ENCODE results near the gene ITGB3. TPM values are rescaled to one million over a fixed set of nuclear protein-coding genes. Genes with fewer than 3 reads are reported as not detected.

The ITGB3 gene
- total and polyA plus RNA-seq, 10 donors = 0.30 to 56.0 (median 31.1) TPM

- DNase-seq = no peak
- H3K4me1 ChIP-seq = peaks cover 0 to 31% (median 18%) of the 10 kb centered on the region in 6 donors
These were observed 35.7 kb downstream of the ITGB3 start for GRCh38 chr17:47289302-47289701.

GRCh38 chr17:47290870-47291241, 37.2 kb downstream of the ITGB3 start:
- H3K27ac ChIP-seq = peak overlapping the region in 1 of 8 donors; percentile 33
- DNase-seq = no peak
- intact Hi-C loops (cut with DNase I; ENCODE audit: low total_unique reads) = no loop called here

More at GRCh38 chr17:47289302-47289701, 35.7 kb downstream of the ITGB3 start:
- Histone ChIP-seq H3K4me3 (no peak overlapping the region), H3K27ac (no peak overlapping the region), H3K27me3 (replicated peaks in 1 of 7) (no peaks in the 10 kb centered on the region), H3K9me3 (no peaks in the 10 kb centered on the region), H3K36me3 (no peaks in the 10 kb centered on the region)
- TF ChIP-seq POLR2A (IDR thresholded peaks at IDR 0.05) = no peak
- TF ChIP-seq POLR2AphosphoS5 (IDR thresholded peaks at IDR 0.05) = no peak
- TF ChIP-seq CTCF (IDR thresholded peaks at IDR 0.05 in 8 of 11, conservative IDR thresholded peaks at IDR 0.05 in 3 of 11) = no peak
- 76 to 97% (median 92%) methylated on average over 1 of the region's 1 CpG for WGBS, 5 donors
- intact Hi-C loops (cut with DNase I; ENCODE audit: low total_unique reads) = no loop called here

GRCh38 chr17:47291242-47291873, 37.7 kb downstream of the ITGB3 start:
- intact Hi-C loops (cut with DNase I; ENCODE audit: low total_unique reads) = no loop called here
- WGBS, 5 donors = 79 to 83% (median 82%) methylated on average over 8 of the region's 8 CpGs

More at GRCh38 chr17:47290870-47291241, 37.2 kb downstream of the ITGB3 start:
- Histone ChIP-seq H3K36me3 (no peaks in the 10 kb centered on the region), H3K4me3 (no peak overlapping the region), H3K27me3 (replicated peaks in 1 of 7) (no peaks in the 10 kb centered on the region), H3K4me1 (peaks cover 0 to 37% (median 22%) of the 10 kb centered on the region in 6 donors), H3K9me3 (no peaks in the 10 kb centered on the region)
- WGBS, 5 donors = 64 to 80% (median 69%) methylated on average over 5 of the region's 5 CpGs
- TF ChIP-seq POLR2A (IDR thresholded peaks at IDR 0.05) (no peak), POLR2AphosphoS5 (IDR thresholded peaks at IDR 0.05) (no peak), CTCF (IDR thresholded peaks at IDR 0.05 in 8 of 11, conservative IDR thresholded peaks at IDR 0.05 in 3 of 11) (no peak)

More at GRCh38 chr17:47291242-47291873, 37.7 kb downstream of the ITGB3 start:
- H3K4me1 ChIP-seq = peaks cover 0 to 32% (median 19%) of the 10 kb centered on the region in 6 donors
- no peaks in the 10 kb centered on the region for H3K27me3 ChIP-seq (replicated peaks in 1 of 7)
- no peaks in the 10 kb centered on the region for H3K36me3 ChIP-seq
- no peak for DNase-seq
- H3K4me3 ChIP-seq = no peak overlapping the region
- no peak overlapping the region for H3K27ac ChIP-seq
- TF ChIP-seq CTCF (IDR thresholded peaks at IDR 0.05 in 8 of 11, conservative IDR thresholded peaks at IDR 0.05 in 3 of 11) = no peak
- TF ChIP-seq POLR2AphosphoS5 (IDR thresholded peaks at IDR 0.05) = no peak
- TF ChIP-seq POLR2A (IDR thresholded peaks at IDR 0.05) = no peak
- H3K9me3 ChIP-seq = no peaks in the 10 kb centered on the region

Data from spleen (tissue), 11 donors.